ENCODE data around the gene ATF7. TPM values are rescaled to one million over a fixed set of nuclear protein-coding genes. Genes with fewer than 3 reads are reported as not detected.

ATF7 gene
- total RNA-seq, 1 donor from 2014 or later, result 14.2 TPM

DNA sequence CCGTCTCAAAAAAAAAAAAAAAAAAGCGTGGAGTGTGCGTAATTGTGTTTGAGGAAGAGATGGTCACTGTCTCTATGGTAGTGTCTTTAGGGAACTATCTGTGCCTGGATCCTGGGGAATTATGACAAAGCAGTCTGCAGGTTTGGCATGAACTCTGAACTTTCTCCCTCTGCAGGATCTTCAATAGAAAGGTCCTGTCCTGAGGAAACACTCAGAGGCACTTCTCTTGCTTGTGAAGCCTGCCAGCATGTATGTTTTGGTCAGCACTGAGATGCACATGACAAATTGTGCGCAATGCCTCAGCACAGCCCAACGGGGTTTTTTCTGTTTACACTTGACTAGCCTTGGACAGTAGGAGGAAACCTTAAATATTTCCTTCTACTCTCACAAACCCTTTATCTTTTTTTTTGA is 46.6 kb downstream of the ATF7 start:
- Histone ChIP-seq H3K4me3 (ENCODE audit: low read depth, low read length) (no peak overlapping the region), H3K27me3 (ENCODE audit: control insufficient read depth, insufficient read depth, low read length) (no peaks in the 10 kb centered on the region), H3K36me3 (ENCODE audit: control insufficient read depth, insufficient read depth, low read length) (no peaks in the 10 kb centered on the region)
- no peak for TF ChIP-seq CTCF (IDR thresholded peaks at IDR 0.05; ENCODE audit: insufficient read depth, low read length, poor library complexity, severe bottlenecking)
- DNase-seq (ENCODE audit: low read depth), result no peak

- Histone ChIP-seq H3K4me3 (ENCODE audit: low read depth, low read length) (no peak overlapping the region), H3K27me3 (ENCODE audit: control insufficient read depth, insufficient read depth, low read length) (no peaks in the 10 kb centered on the region), H3K36me3 (ENCODE audit: control insufficient read depth, insufficient read depth, low read length) (no peaks in the 10 kb centered on the region)
- no peak for DNase-seq (ENCODE audit: low read depth)
- no peak for TF ChIP-seq CTCF (IDR thresholded peaks at IDR 0.05; ENCODE audit: insufficient read depth, low read length, poor library complexity, severe bottlenecking)
Observed at GRCh38 chr12:53578783-53579182, 47.4 kb downstream of the ATF7 start.

- Histone ChIP-seq H3K4me3 (ENCODE audit: low read depth, low read length) (no peak overlapping the region), H3K36me3 (ENCODE audit: control insufficient read depth, insufficient read depth, low read length) (no peaks in the 10 kb centered on the region), H3K27me3 (ENCODE audit: control insufficient read depth, insufficient read depth, low read length) (no peaks in the 10 kb centered on the region)
- no peak for TF ChIP-seq CTCF (IDR thresholded peaks at IDR 0.05; ENCODE audit: insufficient read depth, low read length, poor library complexity, severe bottlenecking)
- no peak for DNase-seq (ENCODE audit: low read depth)
Observed at GRCh38 chr12:53577941-53578352, 48.2 kb downstream of the ATF7 start.

- H3K4me3 ChIP-seq (ENCODE audit: low read depth, low read length), result no peak overlapping the region
- H3K27me3 ChIP-seq (ENCODE audit: control insufficient read depth, insufficient read depth, low read length), result no peaks in the 10 kb centered on the region
- H3K36me3 ChIP-seq (ENCODE audit: control insufficient read depth, insufficient read depth, low read length), result no peaks in the 10 kb centered on the region
- no peak for DNase-seq (ENCODE audit: low read depth)
- no peak for TF ChIP-seq CTCF (IDR thresholded peaks at IDR 0.05; ENCODE audit: insufficient read depth, low read length, poor library complexity, severe bottlenecking)
Observed at GRCh38 chr12:53575502-53576249, 50.5 kb downstream of the ATF7 start.

DNA sequence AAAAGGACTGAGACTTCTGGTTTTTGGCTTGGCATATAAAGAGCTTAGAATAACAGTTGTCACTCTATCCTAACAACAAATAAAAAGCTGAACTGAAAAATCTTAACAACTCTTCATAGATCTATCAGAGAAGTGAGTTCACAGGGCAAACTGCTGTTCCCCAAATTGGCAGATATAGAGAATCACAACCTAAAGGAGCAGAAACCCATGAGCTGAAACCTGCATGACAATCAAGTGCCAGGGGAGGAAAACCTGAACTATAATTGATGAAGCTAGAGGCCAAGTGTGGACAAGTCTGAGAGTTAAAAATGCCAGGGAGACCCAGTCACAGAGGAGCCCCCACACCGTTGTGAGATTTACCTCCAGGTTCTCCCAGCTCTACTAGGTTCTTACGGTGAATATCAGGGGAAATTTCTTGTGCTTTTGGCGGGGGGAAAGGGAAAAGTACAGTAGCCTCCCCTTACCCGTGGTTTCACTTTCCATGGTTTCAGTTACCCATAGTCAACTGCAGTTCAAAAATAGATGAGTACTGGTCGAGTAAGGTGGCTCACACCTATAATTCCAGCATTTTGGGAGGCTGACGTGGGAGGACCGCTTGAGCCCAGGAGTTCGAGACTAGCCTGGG is 53.9 kb downstream of the ATF7 start:
- Histone ChIP-seq H3K4me3 (ENCODE audit: low read depth, low read length) (no peak overlapping the region), H3K27me3 (ENCODE audit: control insufficient read depth, insufficient read depth, low read length) (no peaks in the 10 kb centered on the region), H3K36me3 (ENCODE audit: control insufficient read depth, insufficient read depth, low read length) (no peaks in the 10 kb centered on the region)
- no peak for TF ChIP-seq CTCF (IDR thresholded peaks at IDR 0.05; ENCODE audit: insufficient read depth, low read length, poor library complexity, severe bottlenecking)
- no peak for DNase-seq (ENCODE audit: low read depth)

Measured in kidney epithelial cell (primary cell).